NCI-H82 (cell line): ENCODE results near the gene UCN.
"Not testable (repeated sequence)": the region's sequence is repeated elsewhere in the genome, so short reads cannot be mapped to it uniquely, and the experiment has no call there.

Experiments used
- DNase-seq: peaks from one replicate; lab custom pipeline; 2025; lab: John Stamatoyannopoulos, UW

The UCN gene

GRCh38 chr2:27314709-27315108 lies 6.5 kb upstream of the UCN start:
- DNase-seq = no peak

DNA sequence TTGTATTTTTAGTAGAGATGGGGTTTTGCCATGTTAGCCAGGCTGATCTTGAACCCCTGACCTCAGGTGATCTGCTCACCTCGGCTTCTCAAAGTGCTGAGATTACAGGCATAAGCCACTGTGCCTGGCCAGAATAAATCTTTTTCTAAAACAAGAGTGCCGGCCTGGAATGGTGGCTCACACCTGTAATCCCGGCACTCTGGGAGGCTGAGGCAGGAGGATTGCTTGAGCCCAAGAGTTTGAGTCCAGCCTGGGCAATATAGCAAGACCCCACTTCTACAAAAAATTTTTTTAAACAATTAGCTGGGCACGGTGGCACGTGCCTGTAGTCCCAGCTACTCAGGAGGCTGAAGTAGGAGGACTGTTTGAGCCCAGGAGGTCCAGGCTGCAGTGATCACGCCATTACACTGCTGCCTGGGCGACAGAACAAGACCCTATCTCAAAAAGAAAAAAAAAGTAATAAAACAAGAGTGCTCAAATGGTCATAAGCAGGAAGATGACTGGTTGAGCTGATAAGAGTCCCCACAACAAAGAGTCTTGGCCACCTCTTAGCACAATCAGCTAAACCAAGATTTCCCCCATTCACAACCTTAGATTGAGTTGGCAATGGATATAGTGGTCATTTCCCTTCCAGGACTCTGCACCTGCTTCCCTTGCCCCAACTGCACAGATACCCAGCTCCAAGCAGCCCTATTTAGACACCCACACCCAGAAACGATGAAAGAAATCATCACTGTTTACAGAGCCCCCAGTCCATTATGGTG lies 5.8 kb upstream of the UCN start:
- DNase-seq = no peak

DNA sequence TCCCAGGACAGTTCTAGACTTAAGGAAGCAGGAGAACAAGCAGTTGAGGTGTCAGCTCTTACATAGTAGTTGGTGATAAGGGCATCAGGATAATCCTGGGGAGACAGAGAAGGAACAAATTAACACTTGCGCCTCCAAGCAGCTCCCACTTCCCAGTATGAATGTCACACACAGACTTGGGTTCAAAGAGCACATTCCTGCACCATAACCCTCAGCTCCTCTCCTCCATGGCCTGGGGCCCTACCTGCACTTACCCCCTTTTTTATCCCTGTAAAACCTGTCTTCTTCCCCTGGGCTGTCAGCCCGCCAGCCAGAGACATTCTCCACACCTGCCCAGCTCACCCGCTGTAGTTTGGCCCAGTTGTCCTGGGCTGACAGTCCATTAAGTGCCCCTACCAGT lies 3.9 kb upstream of the UCN start:
- no peak for DNase-seq

- no peak for DNase-seq
Observed at GRCh38 chr2:27309651-27310050, 1.4 kb upstream of the UCN start.

DNA sequence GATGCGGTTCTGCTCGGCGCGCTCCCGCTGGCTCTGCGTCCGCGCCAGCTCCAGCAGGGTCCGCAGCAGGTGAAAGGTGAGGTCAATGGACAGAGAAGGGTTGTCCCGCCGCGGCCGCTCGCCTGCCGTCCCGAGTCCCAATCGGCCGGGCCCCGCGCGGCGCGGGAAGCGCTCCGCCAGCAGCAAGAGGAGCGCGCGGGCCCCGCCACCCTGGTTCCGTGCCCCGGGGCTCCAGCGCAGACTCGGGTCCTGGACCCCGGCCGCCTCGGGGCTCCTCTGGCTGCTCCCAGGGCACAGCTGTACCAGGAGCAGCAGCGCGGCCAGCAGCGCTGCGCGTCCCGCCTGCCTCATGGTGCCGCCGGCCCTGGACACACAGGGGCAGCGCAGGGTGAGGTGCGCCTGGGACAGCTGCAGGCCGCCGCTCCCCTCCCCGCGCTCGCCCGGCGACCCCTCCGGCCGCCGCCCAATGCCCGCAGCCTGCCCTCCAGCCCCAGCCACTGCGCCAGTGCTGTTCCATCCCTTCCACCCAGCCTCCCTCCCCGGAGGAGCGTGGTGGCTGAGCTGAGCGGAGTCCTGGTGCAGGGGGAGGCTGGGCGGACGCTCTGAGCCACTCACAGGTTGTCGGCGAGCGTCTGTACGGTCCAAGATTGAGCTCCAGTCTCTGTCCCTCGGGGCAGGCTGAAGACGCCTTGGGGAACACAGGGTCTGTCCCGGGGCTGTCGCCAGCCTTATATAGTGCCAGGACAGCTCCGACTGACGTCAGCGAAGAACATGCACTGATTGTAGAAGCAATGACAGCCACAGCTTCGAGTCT lies 493 bp downstream of the UCN start:
- no peak for DNase-seq

- no peak for DNase-seq
Observed at GRCh38 chr2:27307287-27307544, 1.0 kb downstream of the UCN start.

DNA sequence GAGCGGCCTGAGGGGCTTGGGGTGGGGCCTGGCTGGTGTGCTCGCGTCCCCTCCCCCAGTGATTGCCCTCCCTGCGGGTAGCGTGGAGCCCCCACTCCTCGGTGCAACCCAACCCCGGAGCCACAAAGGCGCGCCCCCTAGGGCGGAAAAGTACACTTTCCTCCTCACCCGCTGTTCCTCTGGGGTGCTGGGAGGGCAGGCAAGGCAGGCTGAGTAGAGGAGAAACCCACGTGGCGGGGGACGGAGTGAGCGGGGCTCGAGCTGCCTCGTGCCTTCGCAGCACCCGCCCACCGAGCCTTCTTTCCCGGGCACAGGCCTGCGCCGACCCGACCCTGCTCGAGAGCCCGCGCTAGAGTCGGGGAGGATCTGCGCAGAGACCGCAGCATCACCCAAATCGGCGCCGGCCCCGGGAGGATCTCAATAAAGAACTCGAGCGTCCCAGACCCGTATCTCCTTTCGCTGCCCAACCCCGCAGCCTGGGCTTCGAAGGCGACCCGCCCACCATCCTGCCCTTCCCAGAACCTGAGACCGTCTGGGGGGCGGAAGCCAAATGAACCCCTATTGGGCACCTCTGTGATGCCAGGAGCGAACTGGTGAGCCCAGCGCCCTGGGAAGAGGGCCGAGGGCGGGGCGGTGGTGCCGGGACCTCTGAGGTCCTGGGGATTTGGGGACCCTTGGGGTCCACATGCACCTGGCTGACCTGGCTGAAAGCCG lies 1.5 kb downstream of the UCN start:
- no peak for DNase-seq

DNA sequence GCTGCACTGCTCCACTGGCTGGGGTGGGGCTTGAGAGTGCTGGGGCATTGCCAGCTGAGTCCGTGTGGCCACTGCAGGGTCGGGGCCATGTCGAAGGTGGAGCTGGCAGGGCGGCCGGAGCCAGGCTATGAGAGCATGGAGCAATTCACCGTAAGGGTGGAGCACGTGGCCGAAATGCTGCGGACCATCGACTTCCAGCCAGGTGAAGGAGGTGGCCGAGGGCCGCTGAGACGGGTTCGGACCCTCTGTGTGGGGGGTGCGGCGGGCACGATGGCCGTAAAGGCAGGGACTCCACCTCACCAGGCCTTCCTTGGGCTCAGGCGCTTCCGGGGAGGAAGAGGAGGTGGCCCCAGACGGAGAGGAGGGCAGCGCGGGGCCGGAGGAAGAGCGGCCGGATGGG lies 2.1 kb downstream of the UCN start:
- no peak for DNase-seq

- no peak for DNase-seq
Observed at GRCh38 chr2:27305516-27305915, 2.7 kb downstream of the UCN start.

DNA sequence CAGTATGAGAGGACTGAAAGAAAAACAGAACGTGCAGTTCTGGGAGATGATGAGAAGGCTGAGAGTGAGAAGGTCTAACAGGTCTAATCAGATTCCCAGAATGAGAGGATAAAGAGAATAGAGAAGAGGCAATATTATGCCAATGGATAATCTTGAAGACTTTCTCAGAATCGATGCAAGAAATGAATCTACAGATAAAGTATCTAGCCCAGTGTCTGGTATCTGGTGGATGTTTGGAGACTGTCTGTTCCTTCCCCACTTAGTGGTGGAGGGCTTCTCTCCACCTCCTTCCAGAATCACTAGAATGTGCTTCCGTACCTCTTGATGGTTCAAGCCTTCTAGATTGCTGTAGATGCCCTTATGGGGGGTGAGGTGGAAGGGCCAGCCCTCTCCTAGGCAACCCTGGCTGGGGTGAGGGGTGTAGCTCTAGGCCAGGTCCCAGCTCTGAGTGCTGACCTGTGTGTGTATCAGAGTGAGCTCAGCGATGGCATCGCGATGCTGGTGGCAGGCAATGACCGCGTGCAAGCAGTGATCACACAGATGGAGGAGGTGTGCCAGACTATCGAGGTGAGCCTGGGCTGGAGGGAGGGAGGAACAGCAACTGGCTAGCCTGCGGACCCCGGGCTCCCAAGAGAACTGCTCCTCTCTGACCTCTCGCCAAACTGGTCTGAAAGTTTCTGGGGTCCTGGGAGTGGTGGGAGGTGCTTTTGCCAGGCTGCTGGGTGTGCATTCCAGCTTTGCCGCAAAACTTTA lies 3.6 kb downstream of the UCN start:
- DNase-seq = no peak

GRCh38 chr2:27303093-27304025 lies 4.9 kb downstream of the UCN start:
- DNase-seq = peak; percentile 92

DNA sequence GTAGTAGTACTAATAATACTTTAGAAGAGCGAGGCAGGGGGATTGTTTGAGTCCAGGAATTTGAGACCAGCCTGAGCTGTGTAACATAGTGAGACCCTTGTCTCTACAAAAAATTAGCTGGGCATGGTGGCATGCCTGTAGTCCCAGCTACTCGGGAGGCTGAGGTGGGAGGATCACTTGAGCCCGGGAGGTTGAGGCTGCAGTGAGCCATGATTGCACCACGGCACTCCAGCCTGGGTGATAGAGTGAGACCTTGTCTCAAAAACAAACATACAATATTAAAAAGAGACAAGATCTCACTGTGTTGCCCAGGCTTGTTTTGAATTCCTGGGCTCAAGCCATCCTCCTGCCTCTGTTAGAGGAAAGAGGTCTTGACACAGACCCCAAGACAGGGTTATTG lies 7.6 kb downstream of the UCN start:
- DNase-seq = not testable (repeated sequence)

- no peak for DNase-seq
Observed at GRCh38 chr2:27298391-27299080, 9.7 kb downstream of the UCN start.

GRCh38 chr2:27297195-27297594 lies 11.1 kb downstream of the UCN start:
- peak; percentile 40 for DNase-seq

GRCh38 chr2:27296481-27296880 lies 11.8 kb downstream of the UCN start:
- DNase-seq = no peak

DNA sequence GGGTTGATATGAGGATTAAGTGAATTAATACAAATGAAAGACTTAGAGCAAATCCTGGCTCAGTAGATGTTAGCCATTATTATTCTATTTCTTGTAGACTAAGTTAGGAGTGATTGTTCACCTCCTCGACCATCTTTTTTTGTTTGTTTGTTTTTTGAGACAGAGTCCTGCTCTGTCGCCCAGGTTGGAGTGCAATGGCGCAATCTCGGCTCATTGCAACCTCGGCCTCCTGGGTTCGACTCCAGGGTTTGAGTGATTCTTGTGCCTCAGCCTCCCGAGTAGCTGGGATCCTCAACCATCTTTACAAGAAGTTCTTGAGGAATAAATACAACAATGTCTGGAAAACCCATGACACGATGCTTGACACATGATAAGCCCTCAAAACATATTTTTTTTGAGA lies 13.3 kb downstream of the UCN start:
- no peak for DNase-seq

DNA sequence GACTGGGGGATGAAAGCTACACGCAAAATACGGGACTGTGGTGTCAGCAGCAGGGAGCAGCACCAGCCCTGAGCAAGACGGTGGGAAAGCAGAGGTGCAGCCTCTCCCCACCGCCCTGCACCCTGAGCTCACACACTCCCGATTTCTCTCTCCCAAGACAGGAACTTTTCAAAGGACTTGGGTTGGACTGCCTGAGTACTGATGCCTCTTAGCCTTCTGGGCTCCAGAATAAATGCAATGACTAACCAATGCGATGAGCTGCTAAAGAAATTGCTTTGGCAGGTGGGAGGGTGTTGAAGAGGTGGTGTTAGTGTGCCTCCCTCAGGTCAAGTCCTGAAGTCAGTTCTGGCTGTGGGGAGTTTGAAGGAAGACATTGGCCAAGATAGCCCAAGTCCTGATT lies 16.4 kb downstream of the UCN start:
- peak; percentile 62 for DNase-seq

DNA sequence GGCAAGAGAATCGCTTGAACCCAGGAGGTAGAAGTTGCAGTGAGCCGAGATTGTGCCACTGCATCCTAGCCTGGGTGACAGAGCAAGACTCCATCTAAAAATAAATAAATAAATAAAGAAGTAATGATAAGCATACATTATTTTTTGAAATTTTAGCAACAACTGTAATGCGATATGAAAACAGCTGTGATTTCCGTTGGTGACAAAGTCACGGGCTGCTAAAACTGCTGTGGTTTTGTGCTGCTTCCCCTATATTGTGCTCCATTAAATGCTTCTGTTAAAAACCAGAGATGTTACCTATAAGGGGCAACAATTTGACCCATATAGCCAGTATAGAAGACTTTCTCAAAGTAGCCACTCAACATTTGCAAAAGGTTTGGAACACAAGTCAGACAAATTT lies 17.7 kb downstream of the UCN start:
- DNase-seq = no peak

- no peak for DNase-seq
Observed at GRCh38 chr2:27288610-27289009, 19.6 kb downstream of the UCN start.

DNA sequence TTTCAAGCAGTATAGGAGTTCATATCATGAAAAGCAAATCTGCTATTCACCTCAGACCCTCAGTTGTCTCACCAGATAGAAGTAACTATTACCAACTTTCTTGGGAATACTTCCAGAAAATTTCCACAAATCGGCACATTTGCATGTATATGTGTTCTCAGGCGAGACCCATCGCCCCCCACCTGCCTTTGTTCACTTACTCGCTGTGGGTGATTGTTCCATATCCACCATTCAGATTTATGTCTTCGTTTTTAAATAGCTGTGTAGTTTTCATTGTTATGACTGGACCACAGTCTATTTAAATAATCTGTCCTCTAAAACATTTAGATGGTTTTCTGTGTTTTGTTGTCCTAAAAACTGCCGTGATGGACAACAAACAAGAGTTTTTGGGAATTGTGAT lies 22.8 kb downstream of the UCN start:
- no peak for DNase-seq

DNA sequence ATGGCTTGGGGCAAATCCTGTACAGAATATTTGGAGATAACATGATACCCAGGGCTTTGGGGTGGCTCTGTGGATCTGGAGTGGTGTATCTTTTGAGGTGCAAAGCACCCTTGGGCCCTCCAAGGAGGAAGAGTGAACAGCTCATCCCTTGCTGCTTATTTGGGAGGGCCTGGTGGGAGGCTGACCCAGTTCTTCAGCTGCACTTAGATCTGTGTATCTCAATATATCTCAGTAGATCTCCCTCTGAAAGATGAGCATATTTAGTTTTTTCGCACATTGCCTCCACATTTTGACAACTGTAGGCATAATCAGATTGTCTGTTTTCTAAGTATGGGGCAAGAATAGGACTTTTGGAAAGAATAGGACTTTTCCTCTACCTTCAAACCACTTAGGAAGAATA lies 23.2 kb downstream of the UCN start:
- no peak for DNase-seq
